Endothelial cell of umbilical vein (primary cell): ENCODE results near the gene CALN1. TPM values are rescaled to one million over a fixed set of nuclear protein-coding genes. Genes with fewer than 3 reads are reported as not detected.

ENCODE experiments used
- BruUV-seq: library from RNA; stranded (reverse); fragments of 400-500 nt; replicated peaks from 2 replicates; lab custom pipeline; 2021; lab: Mats Ljungman, UMichigan
- CTCF ChIA-PET: fragments of 300-600, 350-600 bp; sonication (Branson Sonifier 250); formaldehyde crosslinking; loops from one replicate; lab custom pipeline; 2021; ENCODE audit warnings: antibody characterized with exemption, inconsistent platforms; lab: Charles Lee
- POLR2A ChIA-PET: fragments of 300-600, 350-600 bp; sonication (Branson Sonifier 250); formaldehyde crosslinking; loops from one replicate; lab custom pipeline; 2021; ENCODE audit warnings: antibody characterized with exemption, inconsistent platforms; lab: Charles Lee
- DNase-seq: peaks from one replicate; pipeline ENCODE4 v3.0.0-alpha.2; 2011; ENCODE audit warnings: low read depth, low spot score
- FAIRE-seq: peaks from 2 replicates; lab custom pipeline; 2011; peaks lifted over from hg19 to GRCh38; lab: Jason Lieb, UNC
- H2AFZ ChIP-seq: 2 replicates; pipeline ENCODE4 v1.6.0; 2012; ENCODE audit warnings: low read depth, low read length, control low read depth, inconsistent platforms
- H3K27ac ChIP-seq: 2 replicates; pipeline ENCODE4 v1.5.1; 2011; ENCODE audit warnings: low read depth, mild to moderate bottlenecking, control low read depth, low read length, moderate library complexity; ENCODE audit not compliant: insufficient read depth
- H3K27me3 ChIP-seq, 2 experiments: 2 replicates each; pipeline versions ENCODE4 v1.6.0 to v1.6.1; 2011; ENCODE audit warnings: low read length in 2 of 2, mixed read lengths in 1 of 2; ENCODE audit not compliant: control insufficient read depth in 2 of 2, insufficient read depth in 2 of 2
- H3K36me3 ChIP-seq, 2 experiments: 2 replicates in 1 of 2; 3 replicates in 1 of 2; pipeline ENCODE4 v1.5.1; 2011; ENCODE audit warnings: low read length in 2 of 2, mild to moderate bottlenecking in 1 of 2, moderate library complexity in 1 of 2; ENCODE audit not compliant: control insufficient read depth in 2 of 2, insufficient read depth in 2 of 2; ENCODE audit errors: extremely low read depth in 1 of 2
- H3K4me1 ChIP-seq: 3 replicates; pipeline ENCODE4 v1.5.1; 2011; ENCODE audit warnings: mild to moderate bottlenecking, low read length; ENCODE audit not compliant: control insufficient read depth, insufficient read depth; ENCODE audit errors: extremely low read depth
- H3K4me2 ChIP-seq: 2 replicates; pipeline ENCODE4 v1.6.1; 2011; ENCODE audit warnings: low read length, control low read depth, mixed read lengths; ENCODE audit not compliant: insufficient read depth
- H3K4me3 ChIP-seq, 3 experiments: fragments of 200-600 bp in 1 of 3; sonication (generic), shearing (Covaris generic) in 1 of 3; replicated peaks in 1 of 3; 2 replicates each; pipeline ENCODE4 v1.5.1; 2011 to 2016; ENCODE audit warnings: control low read depth in 3 of 3, low read length in 3 of 3, mild to moderate bottlenecking in 2 of 3, inconsistent platforms in 1 of 3, low read depth in 1 of 3, moderate library complexity in 1 of 3; ENCODE audit not compliant: insufficient read depth in 1 of 3
- H3K79me2 ChIP-seq: 2 replicates; pipeline ENCODE4 v1.6.0; 2012; ENCODE audit warnings: low read length, inconsistent platforms; ENCODE audit not compliant: control insufficient read depth, insufficient read depth
- H3K9ac ChIP-seq: replicated peaks from 2 replicates; pipeline ENCODE3; 2011; ENCODE audit warnings: low read length, control low read depth; ENCODE audit not compliant: insufficient read depth; ENCODE audit errors: extremely low read depth
- H3K9me1 ChIP-seq: replicated peaks from 3 replicates; pipeline ENCODE4 v1.6.0; 2011; ENCODE audit warnings: mild to moderate bottlenecking, low read length; ENCODE audit not compliant: control insufficient read depth, insufficient read depth; ENCODE audit errors: extremely low read depth
- H3K9me3 ChIP-seq: replicated peaks from 2 replicates; pipeline ENCODE4 v1.5.1; 2012; ENCODE audit warnings: low read length, inconsistent platforms; ENCODE audit not compliant: control insufficient read depth, insufficient read depth
- H4K20me1 ChIP-seq: replicated peaks from 2 replicates; pipeline ENCODE3; 2011; ENCODE audit warnings: mild to moderate bottlenecking, low read length; ENCODE audit not compliant: control insufficient read depth, insufficient read depth; ENCODE audit errors: extremely low read depth
- CTCF ChIP-seq, 2 donors: IDR thresholded peaks; 1 replicate in 1 of 2; 2 replicates in 1 of 2; pipeline ENCODE4 v1.5.1; 2011; ENCODE audit warnings: low read length in 2 of 2, mild to moderate bottlenecking in 2 of 2, moderate library complexity in 2 of 2, control low read depth in 1 of 2, inconsistent platforms in 1 of 2, low read depth in 1 of 2; ENCODE audit not compliant: insufficient read depth in 1 of 2; ENCODE audit errors: extremely low read depth in 1 of 2
- EZH2 ChIP-seq: IDR thresholded peaks from 2 replicates; pipeline ENCODE4 v1.6.1; 2012; ENCODE audit warnings: borderline replicate concordance, low read depth, mild to moderate bottlenecking, moderate library complexity, low read length, inconsistent platforms; ENCODE audit not compliant: severe bottlenecking
- FOS ChIP-seq: IDR thresholded peaks from 2 replicates; pipeline ENCODE4 v1.6.1; 2011; ENCODE audit warnings: mild to moderate bottlenecking, low read length, moderate library complexity, borderline replicate concordance; ENCODE audit not compliant: insufficient read depth
- GATA2 ChIP-seq: IDR thresholded peaks from 2 replicates; pipeline ENCODE4 v1.7.0; 2011; ENCODE audit warnings: low read depth, mild to moderate bottlenecking, moderate library complexity, mixed read lengths, low read length; ENCODE audit not compliant: insufficient read length, insufficient read depth
- MAX ChIP-seq: IDR thresholded peaks from 2 replicates; pipeline ENCODE4 v1.6.1; 2011; ENCODE audit not compliant: insufficient read depth, insufficient read length
- MYC ChIP-seq: IDR thresholded peaks from one replicate; pipeline ENCODE4 v1.6.1; 2011; ENCODE audit warnings: mild to moderate bottlenecking, low read depth, low read length
- POLR2A ChIP-seq: IDR thresholded peaks from 2 replicates; pipeline ENCODE4 v1.6.1; 2012; ENCODE audit warnings: low read depth, mild to moderate bottlenecking, control low read depth, low read length
- POLR2AphosphoS5 ChIP-seq: IDR thresholded peaks from 2 replicates; pipeline ENCODE4 v1.6.1; 2012; ENCODE audit warnings: low read depth, mild to moderate bottlenecking, control low read depth, low read length, moderate library complexity; ENCODE audit not compliant: insufficient read depth
- dilution Hi-C: fragments of 300-500 bp; cut with MboI; formaldehyde crosslinking; loops from one replicate; pipeline ENCODE4 v1.15.0; 2019; ENCODE audit warnings: low sequenced_read_pairs; ENCODE audit not compliant: extremely low pct_ligation_motif_present
- intact Hi-C: fragments of 100-400 bp; cut with micrococcal nuclease; formaldehyde crosslinking; loops from one replicate; pipeline ENCODE4 v1.10.0; 2022
- polyA plus RNA-seq, 4 experiments: library from polyadenylated mRNA; depleted of rRNA in 3 of 4; stranded (reverse) in 3 of 4; unstranded in 1 of 4; fragments of >200 nt; gene quantifications; 2 replicates each; pipeline versions ENCODE4 v1.2.1 to v1.2.3, GENCODE V29; 2011 to 2012; ENCODE audit warnings: missing spikeins in 1 of 4
- total RNA-seq: library from RNA; stranded (reverse); gene quantifications from 2 replicates; pipeline ENCODE4 v1.2.3, GENCODE V29; 2021

Gene CALN1
- total and polyA plus RNA-seq, 2 donors (not counting 3 experiments of a cell fraction or from before 2014, with no cell fraction given), result not detected

- dilution Hi-C loops, result no loop called here
- no peak for FAIRE-seq
Measured at GRCh38 chr7:72016574-72016973, 395.6 kb downstream of the CALN1 start.

More at GRCh38 chr7:72016574-72016973, 395.6 kb downstream of the CALN1 start:
- no peaks in the 10 kb centered on the region for H3K4me1 ChIP-seq
- DNase-seq, result no peak
- no peak overlapping the region for H3K4me2 ChIP-seq
- H3K9ac ChIP-seq, result no peak overlapping the region
- intact Hi-C loops, result no loop called here
- CTCF ChIA-PET, result no interaction called here
- no peaks in the 10 kb centered on the region for H3K79me2 ChIP-seq
- H3K27me3 ChIP-seq, result no peaks in the 10 kb centered on the region
- no peak overlapping the region for H3K27ac ChIP-seq
- H3K36me3 ChIP-seq, result no peaks in the 10 kb centered on the region
- POLR2A ChIA-PET, result no interaction called here
- TF ChIP-seq POLR2A (no peak), MAX (no peak), GATA2 (no peak), CTCF (IDR thresholded peaks at IDR 0.05; ENCODE audit: extremely low read depth in 1 of 2, insufficient read depth in 1 of 2, low read depth in 1 of 2, low read length in 2 of 2) (no peak), POLR2AphosphoS5 (no peak), FOS (no peak), EZH2 (no peak), MYC (no peak)
- H2AFZ ChIP-seq, result no peak overlapping the region
- H3K9me3 ChIP-seq, result peaks cover 7% of the 10 kb centered on the region
- H3K9me1 ChIP-seq, result no peaks in the 10 kb centered on the region
- BruUV-seq, result no TSS peak
- no peaks in the 10 kb centered on the region for H4K20me1 ChIP-seq
- H3K4me3 ChIP-seq, result no peak overlapping the region
